Measurements from ENCODE around the gene KATNAL1. TPM values are rescaled to one million over a fixed set of nuclear protein-coding genes. Genes with fewer than 3 reads are reported as not detected.

Gene KATNAL1
- total and polyA plus RNA-seq, 2 experiments from 2014 or later, result 2.1 to 9.8 TPM

DNA sequence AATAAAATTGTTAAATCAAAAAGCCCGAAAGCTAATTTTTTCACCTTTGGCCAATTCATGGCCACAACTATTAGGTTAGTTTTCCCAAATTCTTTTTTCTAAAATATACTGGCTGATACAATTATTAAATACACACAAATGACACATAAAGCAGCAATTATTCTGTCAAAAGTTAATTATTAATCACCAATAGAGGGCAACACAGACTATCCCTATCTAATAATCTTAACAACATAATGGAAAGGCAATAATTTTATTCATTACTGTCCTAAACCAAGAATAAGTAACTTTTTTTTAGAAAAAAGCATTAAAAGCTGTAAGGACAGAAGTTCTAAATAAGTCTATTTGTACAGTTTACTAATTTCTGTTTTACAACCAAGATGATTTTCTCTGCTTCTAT, 51.7 kb downstream of the KATNAL1 start:
- Histone ChIP-seq H3K4me1 (ENCODE audit: insufficient read depth) (peaks cover 11% of the 10 kb centered on the region), H3K9me2 (replicated peaks; ENCODE audit: insufficient read depth) (no peaks in the 10 kb centered on the region), H3K9me3 (ENCODE audit: low read depth) (no peaks in the 10 kb centered on the region), H3K36me3 (replicated peaks; ENCODE audit: insufficient read depth, low read depth) (no peaks in the 10 kb centered on the region), H3K79me2 (no peaks in the 10 kb centered on the region), H3K27ac (no peak overlapping the region), H4K20me1 (ENCODE audit: insufficient read depth, poor library complexity, severe bottlenecking) (no peaks in the 10 kb centered on the region), H3K27me3 (no peaks in the 10 kb centered on the region), H3K4me3 (no peak overlapping the region), H2AFZ (no peak overlapping the region), H3K4me2 (no peak overlapping the region)
- DNase-seq (ENCODE audit: low spot score), result no peak
- WGBS (ENCODE audit: low lambda C conversion rate, missing lambda C conversion rate), result 93% methylated on average over 1 of the region's 1 CpG
- TF ChIP-seq, protein P1, sequence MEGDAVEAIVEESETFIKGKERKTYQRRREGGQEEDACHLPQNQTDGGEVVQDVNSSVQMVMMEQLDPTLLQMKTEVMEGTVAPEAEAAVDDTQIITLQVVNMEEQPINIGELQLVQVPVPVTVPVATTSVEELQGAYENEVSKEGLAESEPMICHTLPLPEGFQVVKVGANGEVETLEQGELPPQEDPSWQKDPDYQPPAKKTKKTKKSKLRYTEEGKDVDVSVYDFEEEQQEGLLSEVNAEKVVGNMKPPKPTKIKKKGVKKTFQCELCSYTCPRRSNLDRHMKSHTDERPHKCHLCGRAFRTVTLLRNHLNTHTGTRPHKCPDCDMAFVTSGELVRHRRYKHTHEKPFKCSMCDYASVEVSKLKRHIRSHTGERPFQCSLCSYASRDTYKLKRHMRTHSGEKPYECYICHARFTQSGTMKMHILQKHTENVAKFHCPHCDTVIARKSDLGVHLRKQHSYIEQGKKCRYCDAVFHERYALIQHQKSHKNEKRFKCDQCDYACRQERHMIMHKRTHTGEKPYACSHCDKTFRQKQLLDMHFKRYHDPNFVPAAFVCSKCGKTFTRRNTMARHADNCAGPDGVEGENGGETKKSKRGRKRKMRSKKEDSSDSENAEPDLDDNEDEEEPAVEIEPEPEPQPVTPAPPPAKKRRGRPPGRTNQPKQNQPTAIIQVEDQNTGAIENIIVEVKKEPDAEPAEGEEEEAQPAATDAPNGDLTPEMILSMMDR (IDR thresholded peaks at IDR 0.05; ENCODE audit: poor library complexity), result peak; percentile 8
- TF ChIP-seq EZH2phosphoT487 (IDR thresholded peaks at IDR 0.05; ENCODE audit: low read depth, severe bottlenecking, unreplicated experiment), result no peak

DNA sequence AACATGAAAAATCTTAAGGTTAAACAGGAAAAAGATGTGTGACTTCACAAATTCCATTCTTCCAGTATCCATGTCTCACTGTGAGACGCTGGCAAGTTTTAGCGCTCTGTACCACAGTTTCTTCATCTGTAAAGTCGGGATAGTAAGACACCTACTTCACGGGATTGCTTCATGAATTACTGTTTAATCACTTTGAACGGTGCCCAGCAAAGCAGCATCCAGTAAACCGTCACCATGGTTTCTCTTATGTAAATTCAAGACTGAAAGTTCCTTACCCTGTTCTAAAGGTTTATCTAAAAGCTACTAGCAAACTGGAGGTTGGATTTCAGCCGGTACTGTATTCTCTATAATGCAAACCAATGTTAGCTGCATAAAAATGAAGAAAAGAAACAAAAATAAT, 53.5 kb downstream of the KATNAL1 start:
- 80% methylated on average over 7 of the region's 7 CpGs for WGBS (ENCODE audit: low lambda C conversion rate, missing lambda C conversion rate)
- H3K4me2 ChIP-seq, result no peak overlapping the region
- DNase-seq (ENCODE audit: low spot score), result no peak
- H3K9me3 ChIP-seq (ENCODE audit: low read depth), result peaks cover 12% of the 10 kb centered on the region
- H3K27me3 ChIP-seq, result no peaks in the 10 kb centered on the region
- H3K4me1 ChIP-seq (ENCODE audit: insufficient read depth), result peaks cover 11% of the 10 kb centered on the region
- TF ChIP-seq, protein P1 (IDR thresholded peaks at IDR 0.05; ENCODE audit: poor library complexity), result no peak
- TF ChIP-seq EZH2 (IDR thresholded peaks at IDR 0.05; ENCODE audit: borderline replicate concordance), result no peak
- no peak for TF ChIP-seq EZH2phosphoT487 (IDR thresholded peaks at IDR 0.05; ENCODE audit: low read depth, severe bottlenecking, unreplicated experiment)
- no peak overlapping the region for H3K4me3 ChIP-seq
- H3K27ac ChIP-seq, result no peak overlapping the region
- no peaks in the 10 kb centered on the region for H4K20me1 ChIP-seq (ENCODE audit: insufficient read depth, poor library complexity, severe bottlenecking)
- H3K79me2 ChIP-seq, result no peaks in the 10 kb centered on the region
- no peaks in the 10 kb centered on the region for H3K36me3 ChIP-seq (replicated peaks; ENCODE audit: insufficient read depth, low read depth)
- no peak overlapping the region for H2AFZ ChIP-seq
- H3K9me2 ChIP-seq (replicated peaks; ENCODE audit: insufficient read depth), result no peaks in the 10 kb centered on the region

DNA sequence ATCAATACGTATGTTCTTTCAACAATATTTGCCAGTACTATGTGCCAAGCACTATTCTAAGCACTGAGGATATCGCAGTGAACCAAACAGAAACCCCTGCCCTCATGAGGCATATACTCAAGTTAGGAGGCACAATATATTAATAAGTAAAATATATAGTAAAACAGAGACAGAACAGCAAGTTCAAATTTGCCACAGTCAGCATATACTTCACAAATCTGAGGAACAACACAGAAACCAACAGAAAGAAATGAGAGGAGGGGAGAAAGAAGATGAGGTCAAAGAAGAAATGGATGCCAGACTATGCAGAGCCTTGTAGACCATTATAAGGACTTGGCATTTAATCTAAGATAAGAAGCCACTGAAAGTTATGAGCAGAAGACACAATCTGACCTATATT, 59.9 kb downstream of the KATNAL1 start:
- Histone ChIP-seq H3K79me2 (no peaks in the 10 kb centered on the region), H3K4me2 (no peak overlapping the region), H3K9me2 (replicated peaks; ENCODE audit: insufficient read depth) (no peaks in the 10 kb centered on the region), H3K27ac (no peak overlapping the region), H3K36me3 (replicated peaks; ENCODE audit: insufficient read depth, low read depth) (no peaks in the 10 kb centered on the region), H4K20me1 (ENCODE audit: insufficient read depth, poor library complexity, severe bottlenecking) (no peaks in the 10 kb centered on the region), H3K27me3 (no peaks in the 10 kb centered on the region), H3K4me1 (ENCODE audit: insufficient read depth) (no peaks in the 10 kb centered on the region), H2AFZ (no peak overlapping the region), H3K4me3 (no peak overlapping the region), H3K9me3 (ENCODE audit: low read depth) (peaks cover 12% of the 10 kb centered on the region)
- DNase-seq (ENCODE audit: low spot score), result no peak
- no peak for TF ChIP-seq EZH2phosphoT487 (IDR thresholded peaks at IDR 0.05; ENCODE audit: low read depth, severe bottlenecking, unreplicated experiment)
- TF ChIP-seq EZH2 (IDR thresholded peaks at IDR 0.05; ENCODE audit: borderline replicate concordance), result no peak
- TF ChIP-seq, protein P1 (IDR thresholded peaks at IDR 0.05; ENCODE audit: poor library complexity), result no peak
- 96% methylated on average over 2 of the region's 2 CpGs for WGBS (ENCODE audit: low lambda C conversion rate, missing lambda C conversion rate)

DNA sequence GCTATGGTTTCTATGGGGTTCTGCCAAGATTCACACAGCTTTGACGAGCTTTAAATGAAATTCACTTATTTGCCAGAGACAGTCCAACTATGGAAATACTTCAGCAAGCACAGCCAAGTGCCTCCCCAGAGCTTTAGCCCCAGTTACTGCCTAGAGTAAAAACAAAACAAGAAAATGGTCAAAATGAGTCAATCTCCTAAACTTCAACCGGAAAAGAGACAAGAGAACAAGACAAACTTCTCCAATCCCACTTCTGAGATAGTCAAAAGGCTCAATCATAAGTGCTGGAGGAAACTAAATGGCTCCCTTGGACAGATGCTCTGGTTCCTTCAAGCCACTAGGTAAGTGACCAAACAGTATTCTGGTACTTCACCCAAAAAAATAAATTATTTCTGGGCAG, 65.8 kb downstream of the KATNAL1 start:
- no peaks in the 10 kb centered on the region for H3K27me3 ChIP-seq
- H3K79me2 ChIP-seq, result no peaks in the 10 kb centered on the region
- DNase-seq (ENCODE audit: low spot score), result no peak
- TF ChIP-seq EZH2 (IDR thresholded peaks at IDR 0.05; ENCODE audit: borderline replicate concordance) (no peak), EZH2phosphoT487 (IDR thresholded peaks at IDR 0.05; ENCODE audit: low read depth, severe bottlenecking, unreplicated experiment) (no peak)
- TF ChIP-seq, protein P1 (IDR thresholded peaks at IDR 0.05; ENCODE audit: poor library complexity), result no peak
- H3K27ac ChIP-seq, result no peak overlapping the region
- H3K4me3 ChIP-seq, result no peak overlapping the region
- no peaks in the 10 kb centered on the region for H3K36me3 ChIP-seq (replicated peaks; ENCODE audit: insufficient read depth, low read depth)
- H4K20me1 ChIP-seq (ENCODE audit: insufficient read depth, poor library complexity, severe bottlenecking), result no peaks in the 10 kb centered on the region
- H3K4me2 ChIP-seq, result no peak overlapping the region
- no peaks in the 10 kb centered on the region for H3K9me2 ChIP-seq (replicated peaks; ENCODE audit: insufficient read depth)
- WGBS (ENCODE audit: low lambda C conversion rate, missing lambda C conversion rate), result 98% methylated on average over 2 of the region's 2 CpGs
- H3K4me1 ChIP-seq (ENCODE audit: insufficient read depth), result no peaks in the 10 kb centered on the region
- no peak overlapping the region for H2AFZ ChIP-seq
- H3K9me3 ChIP-seq (ENCODE audit: low read depth), result no peaks in the 10 kb centered on the region
